Activated CD8-positive, alpha-beta memory T cell treated with anti-CD3 and anti-CD28 coated beads for 36 hours (primary cell): Measurements from ENCODE around the gene FBXO8. TPM values are rescaled to one million over a fixed set of nuclear protein-coding genes. Genes with fewer than 3 reads are reported as not detected.

Experiments used
- CTCF ChIA-PET: fragments of 350-600 bp; sonication (Branson Sonifier 250); formaldehyde crosslinking; loops from one replicate; lab custom pipeline; 2021; ENCODE audit warnings: antibody characterized with exemption; lab: Charles Lee
- POLR2A ChIA-PET: fragments of 350-600 bp; sonication (Branson Sonifier 250); formaldehyde crosslinking; loops from one replicate; lab custom pipeline; 2021; ENCODE audit warnings: antibody characterized with exemption; lab: Charles Lee
- total RNA-seq, 2 experiments: library from RNA; stranded (reverse); gene quantifications; one replicate each; pipeline ENCODE4 v1.2.3, GENCODE V29; 2021

FBXO8 gene
- total RNA-seq, 2 experiments from 2014 or later = 17.8 to 18.3 TPM

- ChIA-PET CTCF (no interaction called here), POLR2A (no interaction called here)
Observed at GRCh38 chr4:174189392-174190015, 94.0 kb downstream of the FBXO8 start.

Other genes starting within 250 kb of the FBXO8 start
- 10 to 100 TPM; 18.6 to 20.2 TPM for gene CEP44, start 244 bp upstream of the FBXO8 start, total RNA-seq
- 1 to 10 TPM; 1.7 to 2.0 TPM for gene HPGD, start 238.8 kb upstream of the FBXO8 start, total RNA-seq